T-helper 1 cell (primary cell): ENCODE data around the gene TMEM82.

ENCODE experiments used
- DNase-seq, 5 donors: peaks; one replicate each; pipeline ENCODE4 v3.0.0-alpha.2; 2012 to 2020

Gene TMEM82

GRCh38 chr1:15736892-15737261 is 5.4 kb upstream of the TMEM82 start:
- no peak for DNase-seq

GRCh38 chr1:15737324-15738319 is 4.7 kb upstream of the TMEM82 start:
- no peak for DNase-seq

GRCh38 chr1:15738416-15739113 is 3.7 kb upstream of the TMEM82 start:
- no peak for DNase-seq

GRCh38 chr1:15739259-15739658 is 3.0 kb upstream of the TMEM82 start:
- no peak for DNase-seq

- DNase-seq: no peak
Measured at GRCh38 chr1:15739745-15740144, 2.6 kb upstream of the TMEM82 start.

GRCh38 chr1:15740924-15741850 is 1.1 kb upstream of the TMEM82 start:
- peak in 4 of 5 donors; percentile 45 to 65 (median 48) for DNase-seq

- DNase-seq: no peak
Measured at GRCh38 chr1:15744122-15744679, 1.9 kb downstream of the TMEM82 start.

GRCh38 chr1:15747378-15747777 is 5.1 kb downstream of the TMEM82 start:
- no peak for DNase-seq

- no peak for DNase-seq
Measured at GRCh38 chr1:15748264-15748663, 6.0 kb downstream of the TMEM82 start.

GRCh38 chr1:15748690-15749398 is 6.5 kb downstream of the TMEM82 start:
- DNase-seq: no peak

GRCh38 chr1:15749399-15750291 is 7.3 kb downstream of the TMEM82 start:
- DNase-seq: no peak

- no peak for DNase-seq
Measured at GRCh38 chr1:15750924-15751323, 8.6 kb downstream of the TMEM82 start.

GRCh38 chr1:15751717-15752116 is 9.4 kb downstream of the TMEM82 start:
- DNase-seq: no peak

- DNase-seq: no peak
Measured at GRCh38 chr1:15753776-15754175, 11.5 kb downstream of the TMEM82 start.

GRCh38 chr1:15755021-15755645 is 12.8 kb downstream of the TMEM82 start:
- DNase-seq: no peak

- no peak for DNase-seq
Measured at GRCh38 chr1:15755646-15756040, 13.3 kb downstream of the TMEM82 start.

- no peak for DNase-seq
Measured at GRCh38 chr1:15756143-15757015, 14.1 kb downstream of the TMEM82 start.

GRCh38 chr1:15757016-15757543 is 14.8 kb downstream of the TMEM82 start:
- no peak for DNase-seq
